Non-pigmented ciliary epithelial cell (primary cell): Measurements from ENCODE around the gene DCDC1.

Experiments
- DNase-seq: peaks from one replicate; pipeline ENCODE4 v3.0.0-alpha.2; 2010; ENCODE audit warnings: low read depth

DCDC1 gene

DNA sequence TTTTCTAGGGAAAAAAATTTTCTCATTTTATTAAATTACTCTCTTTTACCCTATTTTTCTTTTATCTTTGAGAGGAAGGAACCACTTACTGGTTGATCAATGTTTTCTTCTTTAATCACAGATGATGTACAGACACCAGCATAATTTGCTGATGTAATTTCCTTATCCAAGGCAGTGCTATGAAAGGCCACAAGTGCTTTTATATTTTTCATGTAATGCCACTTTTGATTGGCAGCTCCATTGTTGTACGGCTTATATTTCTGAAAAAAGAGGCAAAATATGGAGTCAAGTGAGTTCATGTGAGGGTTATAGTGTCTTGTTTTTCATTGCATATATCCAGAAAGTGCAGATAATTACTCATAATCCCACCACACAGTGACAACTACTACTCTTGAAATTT, 460.7 kb downstream of the DCDC1 start:
- DNase-seq, result no peak

DNA sequence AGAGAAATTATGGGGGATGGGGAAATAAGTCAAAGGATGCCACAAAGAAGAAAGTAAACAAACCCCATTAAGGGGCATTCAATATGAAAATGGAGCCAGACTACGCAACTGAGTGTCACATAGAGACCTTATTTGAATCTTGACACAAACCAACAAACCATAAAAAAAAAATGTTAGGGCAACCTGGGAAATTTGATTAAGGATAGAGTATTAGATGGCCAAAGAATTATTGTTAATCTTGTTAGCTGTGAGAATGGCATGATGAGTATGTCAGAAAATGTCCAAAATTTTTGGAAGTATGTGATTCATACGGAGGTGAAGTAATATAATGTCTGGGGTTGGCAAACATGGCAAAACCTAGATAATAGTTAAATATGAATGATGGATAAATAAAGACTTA, 461.3 kb downstream of the DCDC1 start:
- DNase-seq, result no peak

DNA sequence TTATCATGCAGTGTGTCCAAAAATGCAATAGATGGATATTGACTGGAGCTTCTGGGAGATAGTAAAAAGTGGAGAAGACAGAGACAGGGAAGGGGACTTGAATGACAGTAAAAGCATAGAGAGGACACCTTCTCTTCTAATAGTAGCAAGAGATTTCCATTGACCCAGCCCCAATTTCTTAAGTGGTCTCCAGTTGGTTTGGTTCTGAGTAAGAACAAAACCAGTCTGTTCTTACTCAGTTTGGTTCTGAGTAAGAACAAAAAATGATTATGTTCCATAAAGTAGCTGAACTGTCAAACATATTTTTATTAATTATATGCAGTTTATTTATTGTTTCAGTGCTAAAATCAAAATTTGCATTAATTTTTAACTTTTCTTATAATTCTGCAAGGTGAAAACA, 466.6 kb downstream of the DCDC1 start:
- DNase-seq, result no peak

DNA sequence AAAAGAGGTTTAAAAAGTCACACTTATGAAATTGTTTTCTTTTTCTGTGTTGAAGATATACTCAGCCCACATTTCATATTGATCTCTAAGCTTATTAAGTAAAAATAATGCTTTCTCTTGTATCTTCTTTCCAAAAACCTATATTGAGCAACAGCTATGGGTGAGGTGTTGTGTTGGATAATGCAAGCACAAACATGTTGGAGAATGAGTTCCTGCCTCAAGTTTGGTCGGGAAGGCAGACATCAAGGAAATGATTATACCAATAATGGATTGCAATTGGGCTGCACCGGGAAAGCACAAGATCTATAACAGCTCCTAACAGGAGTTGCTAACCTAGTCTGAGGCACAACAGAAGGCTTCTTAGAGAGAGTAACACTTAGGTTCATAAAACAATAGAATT, 474.5 kb downstream of the DCDC1 start:
- DNase-seq, result no peak

DNA sequence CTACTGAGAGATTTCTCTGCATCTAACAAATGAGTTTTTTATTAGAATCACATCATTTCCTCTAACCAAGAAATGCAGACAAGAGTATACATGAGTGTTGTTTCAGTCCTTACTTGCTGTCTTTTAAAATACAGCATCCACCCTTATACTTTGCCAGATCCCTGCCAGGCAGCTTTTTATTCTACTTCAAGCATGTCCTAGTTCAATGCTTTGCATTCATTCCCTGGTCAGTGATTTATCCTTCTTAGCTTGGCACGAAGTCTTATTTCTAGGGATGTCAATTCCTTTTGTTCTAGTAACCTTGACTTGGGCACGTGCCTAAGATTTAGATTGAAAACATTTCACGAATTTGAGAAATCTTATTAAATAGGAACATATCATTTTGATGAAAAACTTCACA, 476.2 kb downstream of the DCDC1 start:
- DNase-seq, result no peak

DNA sequence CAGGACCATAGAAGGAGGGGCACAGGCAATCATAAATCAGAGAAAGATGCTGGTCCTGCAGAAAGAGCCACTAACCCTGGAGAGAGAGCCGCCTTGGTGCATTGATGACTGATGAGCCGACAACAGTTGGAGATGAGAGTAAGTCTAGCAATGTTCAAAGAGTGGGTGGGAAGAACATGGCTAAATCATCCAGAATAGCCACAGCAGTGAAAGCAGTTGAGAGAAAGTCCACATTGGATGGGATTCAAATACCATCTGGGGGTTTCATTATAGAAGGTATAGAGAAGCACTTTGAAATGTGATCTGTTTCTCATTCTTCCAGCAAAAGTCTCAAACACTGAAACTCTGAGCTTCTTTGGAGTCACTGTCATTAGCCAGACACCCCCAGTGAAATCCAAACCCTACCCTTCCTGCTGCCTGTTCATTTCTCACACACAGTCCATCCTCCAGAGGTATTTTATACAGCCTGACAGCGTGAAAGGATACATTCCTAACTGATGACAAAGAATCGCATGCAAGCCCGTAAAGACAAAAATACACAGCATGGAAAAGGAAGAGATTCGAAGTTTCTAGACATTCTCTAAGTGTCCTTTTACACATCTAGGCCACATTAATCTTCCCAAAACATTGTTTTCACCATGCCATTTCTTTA, 480.3 kb downstream of the DCDC1 start:
- peak; percentile 47 for DNase-seq

DNA sequence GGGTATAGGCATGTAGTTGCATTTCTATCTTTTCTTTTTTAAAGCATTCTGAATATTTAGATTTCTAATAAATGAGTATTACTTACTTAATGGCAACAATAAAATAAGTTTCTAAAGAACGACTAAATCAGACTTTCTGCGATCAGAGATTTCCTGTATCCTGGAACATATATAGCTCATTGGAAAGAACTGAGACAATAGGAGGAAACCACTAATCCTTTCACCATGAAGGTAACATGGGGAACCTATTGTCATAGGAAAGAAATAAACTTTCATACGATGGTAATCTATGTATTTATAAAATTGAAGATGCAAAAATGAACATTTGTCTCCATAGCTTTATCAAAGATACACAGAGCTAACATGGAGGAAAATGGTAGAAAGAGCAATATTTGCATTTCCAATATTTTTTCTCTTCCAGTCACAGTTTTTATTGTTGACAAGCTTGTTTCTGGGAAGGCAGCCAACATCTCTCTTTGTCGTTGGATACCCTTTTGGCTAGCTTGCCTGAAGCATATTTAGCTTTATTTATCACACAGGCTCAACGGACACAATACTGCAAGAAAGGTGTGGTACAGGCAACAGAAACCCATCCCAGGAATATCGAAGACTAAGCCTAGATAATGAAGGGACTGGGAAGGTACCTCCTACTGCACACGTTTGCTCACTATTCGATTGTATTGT, 490.1 kb downstream of the DCDC1 start:
- DNase-seq, result no peak

DNA sequence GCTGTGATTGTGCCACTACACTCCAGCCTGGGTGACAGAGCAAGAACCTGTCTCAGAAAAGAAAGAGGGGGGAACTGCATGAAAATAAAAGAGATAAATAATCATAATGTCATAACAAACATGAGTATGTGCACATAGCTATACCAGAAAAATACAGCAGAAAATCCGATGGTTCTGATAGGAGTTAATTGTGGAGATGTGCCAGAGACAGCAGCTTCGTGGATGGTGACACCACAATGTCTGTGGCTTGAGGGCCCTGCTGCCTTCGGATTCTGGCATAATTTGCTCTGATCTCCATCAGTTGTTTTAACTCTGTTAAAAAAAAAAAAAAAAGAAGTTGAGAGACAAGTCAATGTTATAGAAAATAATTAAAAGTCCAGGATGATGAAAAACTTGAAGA, 491.1 kb downstream of the DCDC1 start:
- DNase-seq, result no peak

DNA sequence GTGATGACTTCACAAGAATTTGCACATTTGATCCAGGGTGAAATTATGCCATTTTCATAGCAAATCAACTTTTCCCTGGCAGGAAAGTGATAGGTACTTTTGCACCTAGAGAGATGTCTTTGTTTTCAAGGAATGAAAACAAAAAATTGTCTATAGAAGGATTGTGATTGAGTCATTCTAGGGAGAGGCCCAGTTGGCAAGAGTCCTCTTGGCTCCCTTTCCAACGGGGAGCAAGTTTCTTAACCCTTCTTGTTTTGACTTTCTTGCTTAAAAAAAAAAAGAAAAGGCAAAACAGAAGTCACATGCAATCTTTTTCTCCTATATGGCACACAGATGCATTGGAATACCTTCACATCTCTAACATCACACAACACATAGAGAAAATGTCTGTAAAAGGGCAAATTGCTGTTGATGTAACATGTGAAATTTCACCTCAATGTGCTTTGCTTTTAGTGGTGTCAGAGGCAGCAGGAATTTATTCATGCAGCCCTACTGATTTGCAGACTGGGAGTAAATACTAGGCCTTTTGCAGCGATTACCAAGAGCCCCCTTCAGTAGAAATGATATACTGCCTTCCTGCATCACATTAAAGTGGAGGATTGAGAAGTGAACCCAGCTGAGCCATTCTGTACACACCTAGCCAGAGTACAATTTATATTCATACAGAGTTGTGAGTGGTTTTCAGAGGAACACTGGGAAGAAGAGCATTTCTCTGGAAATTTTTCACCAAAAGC, 492.7 kb downstream of the DCDC1 start:
- DNase-seq, result no peak

DNA sequence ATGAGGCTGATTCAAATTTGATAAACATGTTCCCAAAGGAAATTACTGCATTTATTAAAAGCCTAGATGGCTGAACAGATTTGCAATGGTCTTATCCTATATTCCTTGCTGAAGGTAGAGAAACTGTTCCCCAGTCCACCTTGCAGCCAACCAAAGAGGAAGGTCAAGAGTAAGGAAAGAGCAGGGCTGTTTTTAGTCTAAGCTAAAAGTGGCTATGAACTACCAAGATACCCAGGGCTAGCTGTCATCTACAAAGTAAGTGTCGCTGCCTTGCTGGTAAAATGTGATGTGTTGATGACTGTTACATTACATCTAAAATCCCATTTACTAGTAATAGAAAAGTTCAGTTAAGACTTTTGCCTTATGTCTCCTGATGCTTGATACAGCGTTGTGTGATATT, 493.3 kb downstream of the DCDC1 start:
- no peak for DNase-seq

DNA sequence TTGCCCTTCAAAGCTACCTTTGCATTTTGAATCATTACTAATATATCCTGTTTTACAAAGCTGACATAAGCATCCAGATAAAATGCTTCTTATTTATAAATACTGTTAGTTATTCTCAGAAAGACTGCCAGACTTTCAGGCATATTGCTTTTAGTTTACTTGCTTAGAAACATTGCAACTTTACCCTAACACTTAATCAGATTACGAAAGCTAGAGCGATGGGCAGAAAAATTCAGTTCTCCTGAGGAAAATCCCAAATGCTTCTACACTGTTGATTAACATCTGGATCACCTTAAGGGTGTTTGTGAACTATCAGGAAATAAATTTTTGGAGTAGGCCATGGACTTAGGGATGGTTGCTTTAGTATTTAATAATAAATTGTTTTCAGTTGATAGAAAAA, 493.7 kb downstream of the DCDC1 start:
- no peak for DNase-seq

DNA sequence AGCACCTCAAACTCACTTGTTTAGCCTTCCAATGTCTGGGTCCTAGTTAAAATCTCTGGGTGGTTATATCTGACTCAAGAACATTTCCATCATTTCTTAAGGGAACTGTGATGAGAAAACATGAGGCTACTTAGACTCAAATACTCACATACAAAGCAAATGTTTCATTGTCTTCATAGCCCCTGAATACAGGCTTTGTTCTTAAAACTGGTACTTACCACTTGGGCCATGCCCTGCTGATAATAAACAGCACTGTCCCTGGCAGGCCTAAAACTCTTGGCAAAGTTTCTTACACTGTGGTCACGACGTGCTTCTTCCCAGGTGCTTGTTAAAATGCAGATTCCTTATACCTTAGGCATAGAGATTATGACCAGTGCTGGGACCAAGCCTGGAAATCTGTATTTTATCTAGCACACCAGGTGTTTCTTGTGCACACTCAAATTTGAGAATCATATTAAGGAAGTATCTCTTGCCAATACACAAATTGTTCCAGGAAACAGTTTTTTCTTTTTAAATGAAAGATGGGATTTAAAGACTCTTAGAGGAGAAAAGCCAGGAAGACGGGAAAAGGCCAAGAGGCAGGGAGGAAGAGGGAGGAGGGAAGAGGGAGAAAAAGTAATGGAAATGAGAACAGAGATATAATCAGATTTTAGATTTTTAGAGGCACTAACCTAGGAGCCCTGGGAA, 495.5 kb downstream of the DCDC1 start:
- no peak for DNase-seq

DNA sequence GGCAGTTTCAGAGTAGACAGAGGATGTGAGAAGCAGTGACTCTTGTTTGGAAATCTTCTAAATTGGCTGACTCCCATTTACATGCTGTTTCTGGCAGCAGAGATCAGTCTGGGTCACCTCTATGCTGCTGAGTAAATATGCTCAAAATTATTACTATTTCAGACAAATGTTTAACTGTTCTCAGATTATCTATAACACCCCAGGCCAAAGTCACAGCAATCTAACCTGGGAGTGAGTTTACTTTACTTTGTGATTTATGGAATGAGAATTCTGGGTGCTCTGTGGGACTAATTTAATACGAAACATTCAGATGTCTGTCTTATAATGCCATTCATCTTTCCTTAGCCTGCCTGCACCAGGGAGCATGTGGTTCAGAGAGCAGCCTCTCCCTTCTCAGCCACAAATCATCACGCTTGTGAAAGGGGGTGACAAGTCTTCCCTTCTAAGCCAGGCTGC, 500.9 kb downstream of the DCDC1 start:
- no peak for DNase-seq

DNA sequence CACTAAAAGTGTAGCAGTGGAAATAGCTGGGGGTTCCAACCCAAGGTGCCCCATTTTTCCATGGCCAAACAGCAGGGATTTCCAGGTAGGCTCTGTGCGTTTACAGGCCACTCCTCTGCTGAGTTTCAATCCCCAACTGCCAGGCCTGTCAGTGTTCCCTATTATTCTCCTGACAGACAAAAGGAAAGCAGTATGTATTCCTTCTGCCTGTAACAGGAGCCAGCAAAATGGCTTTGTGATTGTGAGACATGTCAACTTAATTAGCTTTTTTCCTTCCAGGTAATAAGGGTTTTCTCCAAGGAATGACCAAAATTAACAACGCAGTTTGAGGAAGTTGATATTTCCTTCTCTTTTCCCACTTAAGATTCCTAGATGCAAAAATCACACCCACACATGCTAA, 506.3 kb downstream of the DCDC1 start:
- DNase-seq, result no peak

DNA sequence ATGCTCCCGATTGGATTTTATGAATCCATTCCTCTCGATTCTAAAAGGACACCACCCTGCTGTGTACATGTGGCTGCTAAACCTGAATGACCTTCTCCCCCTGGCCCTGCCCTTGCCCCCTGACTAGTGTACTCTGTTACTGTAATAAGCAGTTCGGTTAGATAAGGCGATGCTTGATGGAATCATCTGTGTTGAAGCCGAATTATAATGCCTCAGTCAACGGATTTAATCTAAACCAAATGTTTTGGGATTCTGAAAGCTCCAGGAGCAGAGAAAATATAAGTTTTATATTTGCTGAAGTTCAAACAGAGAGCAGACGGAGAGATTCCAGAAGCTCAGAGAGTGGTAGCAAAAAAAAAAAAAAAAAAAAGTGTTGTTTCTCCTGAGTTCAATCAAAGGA, 508.0 kb downstream of the DCDC1 start:
- DNase-seq, result no peak

DNA sequence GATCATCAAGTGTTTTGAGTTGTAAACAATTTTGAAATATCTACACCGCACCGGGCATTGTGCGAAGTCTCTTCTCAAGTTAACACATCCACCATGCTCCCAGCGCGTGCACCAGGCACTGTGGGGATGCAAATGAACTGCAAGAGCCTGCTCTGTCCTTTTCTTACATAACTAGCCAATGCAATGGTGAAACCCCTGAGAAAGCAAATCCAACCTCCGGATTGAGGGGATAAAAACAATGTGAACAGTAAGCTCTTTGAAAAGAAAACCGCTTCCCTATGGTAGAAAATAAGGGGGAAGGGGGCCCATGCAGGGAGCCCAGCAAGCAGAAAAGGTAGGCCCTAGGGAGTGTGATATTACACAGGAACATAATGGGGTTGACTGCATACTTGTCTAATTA, 508.5 kb downstream of the DCDC1 start:
- DNase-seq, result no peak

DNA sequence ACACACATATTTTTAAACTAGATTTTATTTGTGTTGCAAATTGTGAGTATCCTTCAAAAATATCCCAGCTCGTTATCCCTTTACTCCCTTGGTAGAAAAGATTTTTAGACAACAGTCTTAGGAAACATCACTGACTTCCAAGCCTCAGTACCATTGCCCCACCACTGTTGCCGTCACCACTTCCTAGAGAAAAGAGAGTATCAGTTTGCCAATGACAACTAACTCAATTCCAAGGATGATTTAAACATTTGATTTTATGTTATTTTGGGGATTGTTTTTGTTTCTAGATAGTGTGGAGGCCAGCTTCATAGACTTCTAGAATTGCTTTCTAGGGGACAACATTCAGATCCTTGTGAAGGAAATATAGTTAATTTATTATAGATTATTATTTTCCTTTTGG, 509.4 kb downstream of the DCDC1 start:
- no peak for DNase-seq

DNA sequence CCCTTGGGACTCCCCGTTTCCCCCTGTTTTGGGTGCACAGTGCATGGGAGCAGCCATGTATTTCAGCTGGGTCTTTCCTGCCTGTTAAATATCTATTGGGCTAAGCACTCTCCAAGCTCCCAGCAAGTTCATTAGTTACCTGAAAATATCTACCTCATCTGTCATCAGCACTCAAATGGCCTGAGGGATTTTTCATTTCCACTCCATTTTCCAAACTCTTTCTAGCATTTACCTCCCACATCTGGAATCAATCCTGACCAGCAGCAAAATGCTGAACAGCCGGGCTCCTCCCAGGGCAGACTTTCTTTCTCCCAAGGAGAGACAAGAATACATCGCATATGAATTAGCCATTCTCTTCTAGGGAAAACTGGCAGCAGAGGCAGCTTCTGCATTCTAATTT, 509.9 kb downstream of the DCDC1 start:
- no peak for DNase-seq

DNA sequence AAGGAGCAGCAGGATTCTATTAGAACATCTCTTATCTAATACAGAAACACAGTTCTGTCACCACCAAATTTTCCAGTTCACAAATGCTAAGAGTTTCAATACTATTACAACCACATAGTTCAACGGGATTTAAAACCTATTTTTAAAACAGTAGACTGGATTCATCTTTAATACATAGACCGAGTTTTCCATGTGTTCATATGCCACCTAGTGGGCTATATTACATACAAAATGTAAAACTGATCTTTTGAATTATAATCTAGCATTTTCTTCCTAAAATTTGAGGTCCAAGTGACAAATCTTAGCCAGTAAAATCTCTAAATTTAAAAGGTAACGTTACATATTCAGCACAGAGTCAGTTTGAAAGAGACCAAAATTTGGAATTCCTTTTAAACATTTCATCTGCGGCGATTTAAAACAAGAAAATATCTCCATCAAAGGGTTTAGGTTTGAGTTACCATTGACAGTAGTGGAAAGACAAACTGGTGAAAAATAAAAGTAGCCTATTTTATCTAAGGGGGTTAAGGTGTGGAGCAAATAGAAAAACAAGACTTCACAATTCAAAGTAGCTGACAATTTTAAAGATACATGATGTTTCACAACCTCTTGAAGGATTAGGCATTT, 514.0 kb downstream of the DCDC1 start:
- DNase-seq, result no peak

DNA sequence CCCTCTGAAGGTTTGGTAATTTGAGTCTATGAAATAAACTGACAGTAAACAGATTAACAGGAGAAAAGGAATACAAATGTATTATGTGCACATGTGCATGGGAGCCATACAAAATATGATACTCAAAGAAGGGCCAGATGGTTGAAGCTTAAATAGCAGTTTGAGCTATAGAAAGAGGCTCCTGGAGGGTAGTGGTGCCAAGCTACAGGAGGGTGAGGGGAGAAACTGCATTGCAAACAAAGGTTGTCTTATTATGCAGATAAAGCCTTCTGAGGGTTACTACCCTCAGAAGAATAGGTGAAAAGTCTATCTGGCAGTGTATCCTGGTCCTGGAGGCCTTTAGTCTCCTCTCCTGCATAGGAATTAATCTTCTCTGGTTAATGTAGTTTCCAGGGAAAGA, 516.1 kb downstream of the DCDC1 start:
- DNase-seq, result no peak

DNA sequence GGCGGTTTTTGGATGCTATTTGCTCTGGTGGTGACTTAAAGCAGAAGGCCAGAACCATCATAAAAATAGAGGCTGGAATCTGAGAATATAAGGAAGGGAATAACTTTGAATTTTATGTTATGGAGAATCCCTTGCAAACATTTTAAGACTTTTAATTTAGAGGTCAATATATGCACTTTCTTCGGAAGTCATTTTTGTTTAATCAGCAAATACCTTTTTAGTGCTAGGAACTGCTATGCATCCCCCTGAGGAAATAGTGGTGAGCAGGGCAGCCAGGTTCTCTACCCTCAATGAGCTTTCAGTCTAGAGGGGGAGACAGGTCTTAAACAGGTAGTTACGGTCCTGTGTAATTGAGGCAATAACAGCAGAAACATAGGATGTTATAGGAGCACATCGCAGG, 516.9 kb downstream of the DCDC1 start:
- DNase-seq, result no peak

DNA sequence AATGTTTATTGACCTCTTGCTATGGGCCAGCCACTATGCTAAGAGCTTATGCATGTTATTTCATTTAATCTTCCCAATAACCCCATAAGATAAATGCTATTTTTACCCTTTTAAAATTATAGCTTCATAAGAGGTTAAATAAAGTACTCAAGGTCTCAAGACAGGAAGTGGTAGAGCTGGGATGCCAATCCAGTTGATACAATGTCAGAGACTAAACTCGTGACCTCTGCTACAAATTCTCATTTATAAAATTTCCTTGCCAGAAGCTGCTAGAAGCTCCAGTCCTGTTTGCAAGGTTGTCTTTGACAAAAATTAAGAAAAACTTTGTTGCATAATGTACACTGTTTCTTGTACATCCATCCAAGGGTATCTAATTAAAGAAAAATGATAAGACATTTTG, 517.4 kb downstream of the DCDC1 start:
- DNase-seq, result no peak
